ENCODE results near the gene TNFAIP8L2. TPM values are rescaled to one million over a fixed set of nuclear protein-coding genes. Genes with fewer than 3 reads are reported as not detected.

Gene TNFAIP8L2
- total and polyA plus RNA-seq, 2 of the 4 experiments (the other 2 are of a cell fraction), result not detected

- Histone ChIP-seq H3K56ac (ENCODE audit: extremely low read depth, insufficient read depth, low read length) (peak overlapping the region; percentile 87), H3K4me3 (ENCODE audit: insufficient read depth, low read depth, low read length) (peak overlapping the region; percentile 65), H2AK9ac (replicated peaks; ENCODE audit: low read depth, low read length, poor library complexity) (peak overlapping the region; percentile 59), H3K4me1 (ENCODE audit: control insufficient read depth, insufficient read depth, low read length) (peaks cover 4% of the 10 kb centered on the region), H3K9ac (ENCODE audit: low read depth, low read length) (peak overlapping the region; percentile 90), H3K23ac (ENCODE audit: low read depth, low read length) (peak overlapping the region; percentile 97), H3K4ac (ENCODE audit: low read depth, low read length) (peak overlapping the region; percentile 87), H2BK5ac (ENCODE audit: low read depth, low read length, poor library complexity, severe bottlenecking) (peak overlapping the region; percentile 75), H4K20me1 (ENCODE audit: insufficient read depth, low read length) (no peaks in the 10 kb centered on the region), H3K14ac (replicated peaks; ENCODE audit: low read depth, low read length) (peak overlapping the region; percentile 93), H3K18ac (ENCODE audit: low read depth, low read length) (no peak overlapping the region), H2BK120ac (ENCODE audit: low read depth, low read length) (no peak overlapping the region), H3K9me3 (ENCODE audit: control insufficient read depth, insufficient read depth, low read length) (no peaks in the 10 kb centered on the region), H4K8ac (ENCODE audit: low read depth in 2 of 2, low read length in 2 of 2) (peak overlapping the region; percentile 41 to 96; a peak in 3 of 4 replicates), H3K36me3 (ENCODE audit: control insufficient read depth, insufficient read depth, low read length) (peaks cover 25% of the 10 kb centered on the region), H3K27ac (ENCODE audit: insufficient read depth, low read length) (peak overlapping the region; percentile 75), H3K4me2 (ENCODE audit: low read depth, low read length) (peak overlapping the region; percentile 83), H2AFZ (replicated peaks; ENCODE audit: low read length, poor library complexity) (peak overlapping the region; percentile 94), H3K9me1 (ENCODE audit: insufficient read depth, low read length) (peaks cover 3% of the 10 kb centered on the region; the same call in 1 of the 2 replicates), H3K79me1 (ENCODE audit: low read depth in 1 of 2, low read length in 2 of 2) (peaks cover 10 to 43% of the 10 kb centered on the region in 2 experiments), H2BK15ac (ENCODE audit: low read depth, low read length) (no peak overlapping the region), H2BK20ac (ENCODE audit: low read depth, low read length) (no peak overlapping the region), H2AK5ac (ENCODE audit: low read depth, low read length) (peak overlapping the region; percentile 44; the same call in 1 of the 2 replicates), H4K91ac (ENCODE audit: insufficient read depth, low read depth, low read length) (peak overlapping the region; percentile 61), H3K27me3 (ENCODE audit: control insufficient read depth, insufficient read depth, low read length) (no peaks in the 10 kb centered on the region), H4K5ac (ENCODE audit: low read depth, low read length) (peak overlapping the region; percentile 66)
- no TSS peak for BruUV-seq (replicated peaks)
- WGBS, 2 experiments (ENCODE audit: extremely low coverage in 2 of 2, insufficient read length in 1 of 2), result 0% methylated on average over 4 of the region's 15 CpGs; no CpG with 5 or more reads in 1 of the 2 experiments
- POLR2A ChIA-PET (ENCODE audit: unreplicated experiment), result interaction anchor here (0.5 kb wide), 1 partner anchor 109 kb away, joined by 4 read pairs; no protein-coding TSS in a partner anchor
- dilution Hi-C loops (cut with HindIII; ENCODE audit: low sequenced_read_pairs, unreplicated experiment) (no loop called here), intact Hi-C loops (cut with micrococcal nuclease) (no loop called here), in situ Hi-C loops (cut with MboI; ENCODE audit: low sequenced_read_pairs) (no loop called here)
- CTCF ChIA-PET, result interaction anchor here (0.7 kb wide), 1 partner anchor 67 kb away, joined by 3 read pairs; no protein-coding TSS in a partner anchor
- DNase-seq (peak; percentile 73), ATAC-seq (ENCODE audit: low read depth) (peak; percentile 40)
- no peak for TF ChIP-seq SMC3 (IDR thresholded peaks at IDR 0.05; ENCODE audit: low read depth, low read length)
- no peak for TF ChIP-seq ELK1 (IDR thresholded peaks at IDR 0.05; ENCODE audit: borderline replicate concordance, low read depth, low read length)
- no peak; the same call in none of the 2 replicates for TF ChIP-seq POLR2A (IDR thresholded peaks at IDR 0.05; ENCODE audit: low read depth, low read length)
Observed at GRCh38 chr1:151166505-151166956, 10.1 kb downstream of the TNFAIP8L2 start.

Measured in IMR-90 (cell line).